Measurements from ENCODE around the gene NUP93. TPM values are rescaled to one million over a fixed set of nuclear protein-coding genes. Genes with fewer than 3 reads are reported as not detected.
A peak's percentile ranks its signal among the peaks of the same experiment; 100 is the strongest.

Gene NUP93
- total RNA-seq, 3 donors from 2014 or later (not counting 1 experiment from before 2014, with no cell fraction given): 83.7 to 88.8 (median 87.9) TPM

DNA sequence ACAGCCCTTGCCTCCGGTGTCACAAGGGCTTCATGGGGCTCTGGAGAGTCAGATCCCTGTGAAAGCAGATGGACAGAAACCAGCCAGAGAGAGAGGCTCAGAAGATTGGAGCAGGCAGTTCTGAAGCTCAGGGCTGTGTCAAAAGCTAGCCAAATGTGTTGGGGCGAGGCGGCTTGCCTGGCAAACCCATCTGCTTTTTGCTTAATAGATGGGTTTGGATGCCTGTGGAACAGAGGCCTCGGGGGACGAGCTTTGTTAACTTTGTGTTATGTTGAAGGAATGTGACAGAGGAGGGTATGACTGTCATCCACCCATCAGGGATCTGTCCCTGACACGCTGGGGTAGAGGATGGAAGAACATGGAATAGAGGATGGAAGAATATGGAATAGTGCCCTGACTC lies 114.1 kb downstream of the NUP93 start:
- TF ChIP-seq, protein P1, sequence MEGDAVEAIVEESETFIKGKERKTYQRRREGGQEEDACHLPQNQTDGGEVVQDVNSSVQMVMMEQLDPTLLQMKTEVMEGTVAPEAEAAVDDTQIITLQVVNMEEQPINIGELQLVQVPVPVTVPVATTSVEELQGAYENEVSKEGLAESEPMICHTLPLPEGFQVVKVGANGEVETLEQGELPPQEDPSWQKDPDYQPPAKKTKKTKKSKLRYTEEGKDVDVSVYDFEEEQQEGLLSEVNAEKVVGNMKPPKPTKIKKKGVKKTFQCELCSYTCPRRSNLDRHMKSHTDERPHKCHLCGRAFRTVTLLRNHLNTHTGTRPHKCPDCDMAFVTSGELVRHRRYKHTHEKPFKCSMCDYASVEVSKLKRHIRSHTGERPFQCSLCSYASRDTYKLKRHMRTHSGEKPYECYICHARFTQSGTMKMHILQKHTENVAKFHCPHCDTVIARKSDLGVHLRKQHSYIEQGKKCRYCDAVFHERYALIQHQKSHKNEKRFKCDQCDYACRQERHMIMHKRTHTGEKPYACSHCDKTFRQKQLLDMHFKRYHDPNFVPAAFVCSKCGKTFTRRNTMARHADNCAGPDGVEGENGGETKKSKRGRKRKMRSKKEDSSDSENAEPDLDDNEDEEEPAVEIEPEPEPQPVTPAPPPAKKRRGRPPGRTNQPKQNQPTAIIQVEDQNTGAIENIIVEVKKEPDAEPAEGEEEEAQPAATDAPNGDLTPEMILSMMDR (IDR thresholded peaks at IDR 0.05): no peak
- Histone ChIP-seq H3K36me3 (ENCODE audit: control insufficient read depth, insufficient read depth, low read length) (peaks cover 34% of the 10 kb centered on the region), H3K27ac (ENCODE audit: low read length) (no peak overlapping the region), H3K4me1 (ENCODE audit: control insufficient read depth, insufficient read depth, low read length) (no peaks in the 10 kb centered on the region), H3K27me3 (ENCODE audit: control insufficient read depth, insufficient read depth, low read length) (no peaks in the 10 kb centered on the region), H3K4me3 (ENCODE audit: low read length) (no peak overlapping the region), H3K9me3 (ENCODE audit: control insufficient read depth, insufficient read depth, low read length) (no peaks in the 10 kb centered on the region)
- ATAC-seq (no peak), DNase-seq (no peak)
- H3K27me3 Mint-ChIP-seq (ENCODE audit: low read depth in 2 of 2): no peaks in the 10 kb centered on the region
- over 99% methylated on average over 6 of the region's 6 CpGs for WGBS (ENCODE audit: insufficient coverage)
- H3K36me3 Mint-ChIP-seq: peaks cover 8% of the 10 kb centered on the region
- H3K4me1 Mint-ChIP-seq: peaks cover 10 to 14% of the 10 kb centered on the region in 2 donors
- H3K27ac Mint-ChIP-seq: no peak overlapping the region
- no peak overlapping the region for H3K4me3 Mint-ChIP-seq
- intact Hi-C loops (cut with micrococcal nuclease): no loop called here
- no peaks in the 10 kb centered on the region for H3K9me3 Mint-ChIP-seq

DNA sequence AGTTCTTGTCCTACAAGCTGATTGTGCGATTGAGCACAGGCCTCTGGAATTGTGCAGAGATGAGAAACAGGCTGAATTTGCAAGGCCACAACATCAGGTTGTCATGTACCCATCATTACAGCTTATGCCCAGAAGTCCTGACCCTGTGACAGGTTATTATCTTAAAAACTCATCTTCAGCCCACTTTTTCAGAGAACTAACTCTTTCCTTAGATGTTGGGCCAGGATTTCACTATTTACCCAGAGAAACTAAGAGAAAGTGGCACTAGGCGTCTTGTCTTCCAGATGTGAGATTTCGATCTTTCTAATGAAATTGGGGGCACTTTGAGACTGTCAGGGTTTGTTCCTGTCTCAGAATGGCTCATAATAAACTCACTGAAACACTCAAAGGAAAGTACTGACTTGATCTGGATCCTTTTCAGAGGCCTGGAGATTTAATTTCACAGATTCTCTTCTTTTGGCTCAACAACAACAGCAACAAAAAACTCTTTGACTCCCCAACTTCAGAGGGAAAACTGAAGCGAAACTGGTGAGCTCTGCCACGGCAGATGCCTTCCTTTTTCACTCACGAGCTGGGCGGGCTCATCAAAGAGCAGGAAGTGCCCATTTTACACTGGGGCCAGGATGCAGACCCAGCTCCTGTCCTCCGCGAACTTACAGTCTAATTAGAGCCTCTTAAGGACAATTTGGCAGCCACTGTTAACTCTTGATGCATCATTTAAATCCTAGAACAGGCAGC lies 117.4 kb downstream of the NUP93 start:
- H3K9me3 ChIP-seq (ENCODE audit: control insufficient read depth, insufficient read depth, low read length): no peaks in the 10 kb centered on the region
- Mint-ChIP-seq H3K4me1 (peaks cover 10 to 14% of the 10 kb centered on the region in 2 donors), H3K9me3 (no peaks in the 10 kb centered on the region), H3K36me3 (no peaks in the 10 kb centered on the region), H3K27me3 (ENCODE audit: low read depth in 2 of 2) (no peaks in the 10 kb centered on the region), H3K27ac (peak overlapping the region; percentile 6 to 11), H3K4me3 (no peak overlapping the region)
- no peaks in the 10 kb centered on the region for H3K27me3 ChIP-seq (ENCODE audit: control insufficient read depth, insufficient read depth, low read length)
- TF ChIP-seq, protein P1 (IDR thresholded peaks at IDR 0.05): no peak
- intact Hi-C loops (cut with micrococcal nuclease): no loop called here
- H3K27ac ChIP-seq (ENCODE audit: low read length): peak overlapping the region; percentile 39
- peaks cover 19% of the 10 kb centered on the region for H3K36me3 ChIP-seq (ENCODE audit: control insufficient read depth, insufficient read depth, low read length)
- DNase-seq: peak in 1 of 2 donors; percentile 41
- H3K4me1 ChIP-seq (ENCODE audit: control insufficient read depth, insufficient read depth, low read length): no peaks in the 10 kb centered on the region
- ATAC-seq: no peak
- no peak overlapping the region for H3K4me3 ChIP-seq (ENCODE audit: low read length)
- WGBS (ENCODE audit: insufficient coverage): 57% methylated on average over 9 of the region's 9 CpGs

DNA sequence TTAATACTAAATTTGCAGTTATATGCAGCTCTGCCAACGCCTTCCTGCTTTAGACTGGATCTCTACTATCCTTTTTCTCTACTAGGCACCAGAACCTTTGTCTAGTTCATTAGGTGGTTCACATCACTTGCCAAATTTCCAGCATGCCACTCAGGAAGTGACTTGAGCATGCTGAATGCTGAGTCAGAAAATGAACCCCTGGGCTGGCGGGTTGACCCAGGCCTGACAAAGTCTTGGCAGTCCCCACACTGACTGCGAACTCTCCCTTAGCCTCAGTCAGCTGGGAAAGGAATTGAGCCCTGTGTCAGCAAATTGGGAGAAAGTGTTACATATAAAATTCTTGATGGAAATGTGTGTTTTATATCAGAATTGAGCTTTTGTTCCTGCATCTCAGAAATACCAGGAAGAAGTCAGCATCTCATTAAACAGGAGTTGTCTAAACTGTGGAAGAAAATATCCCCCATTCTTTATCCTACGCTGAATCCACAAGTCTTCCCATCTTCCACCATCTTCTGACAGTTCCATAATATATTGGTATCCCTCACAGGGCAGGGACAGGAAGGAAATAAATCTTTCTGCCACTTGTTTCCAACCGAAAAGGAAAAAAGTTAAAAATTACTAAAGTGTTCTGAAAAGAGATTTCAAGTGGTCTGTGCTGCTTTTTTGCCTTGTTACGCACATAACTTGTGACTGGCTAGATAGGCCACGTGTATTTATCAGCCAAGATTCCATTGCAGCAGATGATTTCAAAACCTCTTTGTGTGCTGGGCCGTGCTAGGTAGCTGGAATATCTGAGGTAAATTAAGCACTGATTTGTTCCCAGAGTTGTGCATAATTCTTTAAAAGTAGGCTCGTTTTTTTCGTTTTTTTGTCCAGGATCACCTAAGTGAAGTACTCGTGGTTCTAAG lies 118.4 kb downstream of the NUP93 start:
- H3K36me3 Mint-ChIP-seq: no peaks in the 10 kb centered on the region
- no peak overlapping the region for H3K4me3 Mint-ChIP-seq
- Histone ChIP-seq H3K27ac (ENCODE audit: low read length) (no peak overlapping the region), H3K9me3 (ENCODE audit: control insufficient read depth, insufficient read depth, low read length) (no peaks in the 10 kb centered on the region), H3K36me3 (ENCODE audit: control insufficient read depth, insufficient read depth, low read length) (peaks cover 13% of the 10 kb centered on the region), H3K4me1 (ENCODE audit: control insufficient read depth, insufficient read depth, low read length) (no peaks in the 10 kb centered on the region), H3K4me3 (ENCODE audit: low read length) (no peak overlapping the region), H3K27me3 (ENCODE audit: control insufficient read depth, insufficient read depth, low read length) (no peaks in the 10 kb centered on the region)
- H3K27me3 Mint-ChIP-seq (ENCODE audit: low read depth in 2 of 2): no peaks in the 10 kb centered on the region
- peaks cover 10 to 14% of the 10 kb centered on the region in 2 donors for H3K4me1 Mint-ChIP-seq
- 88% methylated on average over 11 of the region's 11 CpGs for WGBS (ENCODE audit: insufficient coverage)
- TF ChIP-seq, protein P1 (IDR thresholded peaks at IDR 0.05): no peak
- ATAC-seq: no peak
- no peaks in the 10 kb centered on the region for H3K9me3 Mint-ChIP-seq
- H3K27ac Mint-ChIP-seq: peak overlapping the region; percentile 6 to 11
- DNase-seq: no peak
- intact Hi-C loops (cut with micrococcal nuclease): no loop called here
